Astrocyte (in vitro differentiated cells and primary cell): ENCODE data around the gene TMEM100. TPM values are rescaled to one million over a fixed set of nuclear protein-coding genes. Genes with fewer than 3 reads are reported as not detected.

ENCODE experiments used
- DNase-seq: peaks from one replicate; pipeline ENCODE4 v3.0.0-alpha.2; 2010; ENCODE audit warnings: low read depth
- FAIRE-seq: peaks from 2 replicates; lab custom pipeline; 2011; peaks lifted over from hg19 to GRCh38; lab: Jason Lieb, UNC
- H2AFZ ChIP-seq: 2 replicates; pipeline ENCODE4 v1.6.0; 2012; ENCODE audit warnings: low read depth, low read length, inconsistent platforms
- H3K27ac ChIP-seq: 2 replicates; pipeline ENCODE4 v1.5.1; 2011; ENCODE audit warnings: low read depth, low read length, inconsistent platforms
- H3K27me3 ChIP-seq: 2 replicates; pipeline ENCODE4 v1.6.0; 2011; ENCODE audit warnings: low read length, inconsistent platforms; ENCODE audit not compliant: insufficient read depth
- H3K36me3 ChIP-seq: 2 replicates; pipeline ENCODE4 v1.5.1; 2011; ENCODE audit warnings: low read length, inconsistent platforms; ENCODE audit not compliant: insufficient read depth
- H3K4me1 ChIP-seq: 2 replicates; pipeline ENCODE4 v1.5.1; 2011; ENCODE audit warnings: low read length, inconsistent platforms; ENCODE audit not compliant: insufficient read depth
- H3K4me2 ChIP-seq: 2 replicates; pipeline ENCODE4 v1.6.0; 2012; ENCODE audit warnings: low read length, inconsistent platforms
- H3K4me3 ChIP-seq: 2 replicates; pipeline ENCODE4 v1.5.1; 2011; ENCODE audit warnings: low read depth, mild to moderate bottlenecking, low read length, inconsistent platforms; ENCODE audit not compliant: insufficient read depth
- H3K79me2 ChIP-seq: 2 replicates; pipeline ENCODE4 v1.6.0; 2012; ENCODE audit warnings: mild to moderate bottlenecking, low read length, inconsistent platforms; ENCODE audit not compliant: insufficient read depth
- H3K9ac ChIP-seq: 2 replicates; pipeline ENCODE4 v1.6.0; 2012; ENCODE audit warnings: mild to moderate bottlenecking, low read length, inconsistent platforms
- H3K9me3 ChIP-seq: 2 replicates; pipeline ENCODE4 v1.5.1; 2012; ENCODE audit warnings: low read depth, mild to moderate bottlenecking, low read length, inconsistent platforms; ENCODE audit not compliant: insufficient read depth
- H4K20me1 ChIP-seq: 2 replicates; pipeline ENCODE4 v1.6.0; 2012; ENCODE audit warnings: low read length, inconsistent platforms; ENCODE audit not compliant: insufficient read depth
- H3K27ac Mint-ChIP-seq: one replicate; pipeline ENCODE4 v1.8.0; 2021; ENCODE audit warnings: mild to moderate bottlenecking, mixed read lengths; ENCODE audit not compliant: unreplicated experiment
- H3K27me3 Mint-ChIP-seq: one replicate; pipeline ENCODE4 v1.8.0; 2021; ENCODE audit warnings: low read depth, mixed read lengths; ENCODE audit not compliant: unreplicated experiment
- H3K36me3 Mint-ChIP-seq: one replicate; pipeline ENCODE4 v1.8.0; 2021; ENCODE audit warnings: low read depth, mixed read lengths; ENCODE audit not compliant: unreplicated experiment
- H3K4me1 Mint-ChIP-seq: one replicate; pipeline ENCODE4 v1.8.0; 2021; ENCODE audit warnings: low read depth, mixed read lengths; ENCODE audit not compliant: unreplicated experiment
- H3K4me3 Mint-ChIP-seq: one replicate; pipeline ENCODE4 v1.8.0; 2021; ENCODE audit warnings: mild to moderate bottlenecking, moderate library complexity, mixed read lengths; ENCODE audit not compliant: unreplicated experiment
- H3K9me3 Mint-ChIP-seq: one replicate; pipeline ENCODE4 v1.8.0; 2021; ENCODE audit warnings: mild to moderate bottlenecking, mixed read lengths; ENCODE audit not compliant: unreplicated experiment
- CTCF ChIP-seq: IDR thresholded peaks from 2 replicates; pipeline ENCODE4 v1.5.1; 2011; ENCODE audit warnings: low read depth, mild to moderate bottlenecking, inconsistent platforms, low read length, moderate library complexity; ENCODE audit not compliant: insufficient read depth
- EZH2 ChIP-seq: IDR thresholded peaks from 2 replicates; pipeline ENCODE4 v1.6.1; 2012; ENCODE audit warnings: mild to moderate bottlenecking, low read length, inconsistent platforms; ENCODE audit not compliant: insufficient read depth
- total RNA-seq: library from RNA; stranded (reverse); gene quantifications from 2 replicates; pipeline ENCODE4 v1.2.1, GENCODE V29; 2021

The TMEM100 gene
- total RNA-seq, 1 donor from 2014 or later: 7.3 TPM

- Mint-ChIP-seq H3K27me3 (no peaks in the 10 kb centered on the region), H3K4me3 (no peak overlapping the region), H3K9me3 (no peaks in the 10 kb centered on the region), H3K27ac (no peak overlapping the region), H3K4me1 (no peaks in the 10 kb centered on the region), H3K36me3 (no peaks in the 10 kb centered on the region)
- no peaks in the 10 kb centered on the region for H3K36me3 ChIP-seq
- H3K79me2 ChIP-seq: no peaks in the 10 kb centered on the region
- no peak overlapping the region for H2AFZ ChIP-seq
- H3K27me3 ChIP-seq: no peaks in the 10 kb centered on the region
- TF ChIP-seq EZH2 (no peak), CTCF (no peak)
- FAIRE-seq (no peak), DNase-seq (no peak)
- no peaks in the 10 kb centered on the region for H3K9me3 ChIP-seq
- no peak overlapping the region for H3K27ac ChIP-seq
- no peak overlapping the region for H3K4me3 ChIP-seq
- no peaks in the 10 kb centered on the region for H4K20me1 ChIP-seq
- no peak overlapping the region for H3K9ac ChIP-seq
- no peak overlapping the region for H3K4me2 ChIP-seq
- H3K4me1 ChIP-seq: no peaks in the 10 kb centered on the region
These were observed 20.5 kb downstream of the TMEM100 start for GRCh38 chr17:55702150-55702549.

GRCh38 chr17:55699181-55699860 is 23.3 kb downstream of the TMEM100 start:
- no peaks in the 10 kb centered on the region for H3K27me3 ChIP-seq
- H3K79me2 ChIP-seq: no peaks in the 10 kb centered on the region
- FAIRE-seq (no peak), DNase-seq (no peak)
- Mint-ChIP-seq H3K9me3 (no peaks in the 10 kb centered on the region), H3K27me3 (no peaks in the 10 kb centered on the region), H3K36me3 (no peaks in the 10 kb centered on the region), H3K4me3 (no peak overlapping the region), H3K27ac (no peak overlapping the region), H3K4me1 (no peaks in the 10 kb centered on the region)
- no peak overlapping the region for H3K9ac ChIP-seq
- no peak overlapping the region for H3K4me2 ChIP-seq
- H3K36me3 ChIP-seq: no peaks in the 10 kb centered on the region
- no peaks in the 10 kb centered on the region for H3K9me3 ChIP-seq
- TF ChIP-seq EZH2 (no peak), CTCF (no peak)
- H4K20me1 ChIP-seq: no peaks in the 10 kb centered on the region
- H2AFZ ChIP-seq: no peak overlapping the region
- H3K27ac ChIP-seq: no peak overlapping the region
- H3K4me1 ChIP-seq: no peaks in the 10 kb centered on the region
- no peak overlapping the region for H3K4me3 ChIP-seq

GRCh38 chr17:55694286-55694910 is 28.3 kb downstream of the TMEM100 start:
- H3K27me3 Mint-ChIP-seq: no peaks in the 10 kb centered on the region
- no peaks in the 10 kb centered on the region for H3K4me1 Mint-ChIP-seq
- H3K9me3 ChIP-seq: no peaks in the 10 kb centered on the region
- no peaks in the 10 kb centered on the region for H3K36me3 ChIP-seq
- peaks cover 2% of the 10 kb centered on the region for H3K9me3 Mint-ChIP-seq
- no peaks in the 10 kb centered on the region for H3K79me2 ChIP-seq
- H3K36me3 Mint-ChIP-seq: no peaks in the 10 kb centered on the region
- no peaks in the 10 kb centered on the region for H4K20me1 ChIP-seq
- no peak overlapping the region for H3K27ac ChIP-seq
- peaks cover 2% of the 10 kb centered on the region for H3K27me3 ChIP-seq
- H3K4me1 ChIP-seq: no peaks in the 10 kb centered on the region
- TF ChIP-seq EZH2 (no peak), CTCF (no peak)
- no peak overlapping the region for H3K4me3 Mint-ChIP-seq
- H3K4me3 ChIP-seq: no peak overlapping the region
- H3K9ac ChIP-seq: no peak overlapping the region
- H2AFZ ChIP-seq: no peak overlapping the region
- DNase-seq (no peak), FAIRE-seq (no peak)
- H3K4me2 ChIP-seq: no peak overlapping the region
- no peak overlapping the region for H3K27ac Mint-ChIP-seq
